Erythroblast (primary cell): ENCODE data around the gene BRPF1.

ENCODE experiments used
- DNase-seq, 2 experiments: peaks; one replicate each; lab custom pipeline; 2025; lab: John Stamatoyannopoulos, UW
- GATA1 ChIP-seq: IDR thresholded peaks from 2 replicates; pipeline ENCODE4 v1.6.1; 2011; ENCODE audit warnings: low read depth, mild to moderate bottlenecking, control low read depth, low read length, moderate library complexity
- POLR2A ChIP-seq: IDR thresholded peaks from 2 replicates; pipeline ENCODE4 v1.6.1; 2011; ENCODE audit warnings: mild to moderate bottlenecking, low read length

The BRPF1 gene

GRCh38 chr3:9732080-9732739 lies 675 bp downstream of the BRPF1 start:
- peak; percentile 58 to 72 for DNase-seq
- no peak for TF ChIP-seq POLR2A
- TF ChIP-seq GATA1, result no peak

DNA sequence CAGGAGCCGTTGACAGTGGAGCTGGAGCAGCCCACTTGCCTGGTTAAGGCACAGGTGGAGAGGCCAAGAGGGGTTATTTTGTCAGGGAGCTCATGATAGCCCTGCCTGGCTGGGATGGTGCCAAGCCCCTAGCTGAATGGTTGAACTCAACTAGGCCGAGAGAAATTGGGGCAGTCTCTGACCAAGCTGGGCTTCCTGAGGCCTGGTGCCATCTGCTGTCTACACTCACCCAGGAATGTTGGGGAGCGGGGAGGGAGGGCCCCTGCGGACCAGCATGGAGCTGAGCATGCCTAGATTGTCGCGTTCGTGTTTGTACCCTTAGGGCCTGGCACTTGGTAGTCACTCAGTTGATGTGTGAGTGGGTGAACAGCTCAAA lies 1.2 kb downstream of the BRPF1 start:
- TF ChIP-seq GATA1 (no peak), POLR2A (no peak)
- DNase-seq, result peak; percentile 52 to 54

GRCh38 chr3:9736831-9737230 lies 5.3 kb downstream of the BRPF1 start:
- DNase-seq, result peak; percentile 50 to 63
- no peak for TF ChIP-seq GATA1
- TF ChIP-seq POLR2A, result no peak

DNA sequence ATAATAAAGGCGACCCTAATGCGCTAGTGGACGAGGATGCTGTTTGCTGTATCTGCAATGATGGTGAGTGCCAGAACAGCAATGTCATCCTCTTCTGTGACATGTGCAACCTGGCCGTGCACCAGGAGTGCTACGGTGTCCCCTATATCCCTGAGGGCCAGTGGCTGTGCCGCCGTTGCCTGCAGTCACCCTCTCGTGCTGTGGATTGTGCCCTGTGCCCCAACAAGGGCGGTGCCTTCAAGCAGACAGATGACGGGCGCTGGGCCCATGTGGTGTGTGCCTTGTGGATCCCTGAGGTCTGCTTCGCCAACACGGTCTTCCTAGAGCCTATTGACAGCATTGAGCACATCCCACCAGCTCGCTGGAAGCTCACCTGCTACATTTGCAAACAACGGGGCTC lies 7.6 kb downstream of the BRPF1 start:
- DNase-seq, result no peak
- TF ChIP-seq GATA1, result no peak
- no peak for TF ChIP-seq POLR2A

- DNase-seq, result no peak
- TF ChIP-seq POLR2A (no peak), GATA1 (no peak)
Measured at GRCh38 chr3:9742560-9742959, 11.0 kb downstream of the BRPF1 start.

DNA sequence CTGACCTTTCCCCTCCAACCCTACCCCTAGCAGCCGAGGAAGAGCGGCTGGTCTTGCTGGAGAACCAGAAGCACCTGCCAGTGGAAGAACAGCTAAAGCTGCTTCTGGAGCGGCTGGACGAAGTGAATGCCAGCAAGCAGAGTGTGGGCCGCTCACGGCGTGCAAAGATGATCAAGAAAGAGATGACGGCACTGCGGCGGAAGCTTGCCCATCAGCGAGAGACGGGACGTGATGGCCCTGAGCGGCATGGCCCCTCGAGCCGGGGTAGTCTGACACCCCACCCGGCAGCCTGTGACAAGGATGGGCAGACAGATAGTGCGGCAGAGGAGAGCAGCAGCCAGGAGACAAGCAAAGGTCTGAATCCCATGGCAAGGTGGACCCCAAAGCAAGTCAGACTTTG lies 12.0 kb downstream of the BRPF1 start:
- DNase-seq, result no peak
- TF ChIP-seq GATA1 (no peak), POLR2A (no peak)

- no peak for TF ChIP-seq POLR2A
- TF ChIP-seq GATA1, result no peak
- no peak for DNase-seq
Measured at GRCh38 chr3:9744162-9744561, 12.6 kb downstream of the BRPF1 start.

- TF ChIP-seq GATA1, result no peak
- DNase-seq, result no peak
Measured at GRCh38 chr3:9745521-9745920, 14.0 kb downstream of the BRPF1 start.

DNA sequence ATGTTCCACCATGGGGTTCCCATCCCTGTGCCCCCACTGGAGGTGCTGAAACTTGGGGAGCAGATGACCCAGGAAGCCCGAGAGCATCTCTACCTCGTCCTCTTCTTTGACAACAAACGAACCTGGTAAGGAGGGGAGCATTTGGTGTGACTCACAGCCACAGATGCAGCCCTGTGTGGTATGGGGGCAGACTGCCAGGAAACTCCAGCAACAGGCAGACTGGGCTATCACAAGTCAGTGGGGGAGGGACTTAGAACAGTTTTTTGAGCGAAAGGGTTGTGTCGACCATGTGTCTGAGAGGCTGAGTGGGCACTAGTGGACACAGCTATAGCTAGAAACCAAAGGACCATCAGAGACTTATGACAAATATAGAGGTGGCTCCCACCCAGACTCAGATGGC lies 14.8 kb downstream of the BRPF1 start:
- DNase-seq, result no peak
- TF ChIP-seq POLR2A (no peak), GATA1 (no peak)

- no peak for TF ChIP-seq GATA1
- TF ChIP-seq POLR2A, result no peak
- no peak for DNase-seq
Measured at GRCh38 chr3:9747267-9747666, 15.7 kb downstream of the BRPF1 start.

DNA sequence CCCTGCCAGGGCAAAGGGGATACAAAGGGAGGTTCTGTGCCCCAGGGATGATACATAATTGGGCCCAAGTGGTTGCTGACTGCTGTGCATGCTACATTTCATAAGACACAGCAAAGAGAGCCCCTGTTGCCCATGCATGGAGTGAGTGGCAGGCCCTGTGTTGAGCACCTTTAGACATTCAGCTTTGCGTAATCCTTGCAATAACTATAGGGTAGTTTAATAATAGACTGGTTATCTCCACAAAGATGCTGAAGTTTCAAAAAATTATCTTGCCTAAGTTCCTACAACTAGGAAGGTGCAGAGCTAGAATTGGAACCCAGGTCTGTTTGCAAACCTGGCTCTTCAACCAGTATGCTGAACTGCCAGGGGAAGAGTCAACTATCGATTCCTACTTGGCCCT lies 16.5 kb downstream of the BRPF1 start:
- no peak for DNase-seq
- TF ChIP-seq GATA1, result no peak
- no peak for TF ChIP-seq POLR2A

GRCh38 chr3:9749296-9749644 lies 17.7 kb downstream of the BRPF1 start:
- DNase-seq, result no peak

DNA sequence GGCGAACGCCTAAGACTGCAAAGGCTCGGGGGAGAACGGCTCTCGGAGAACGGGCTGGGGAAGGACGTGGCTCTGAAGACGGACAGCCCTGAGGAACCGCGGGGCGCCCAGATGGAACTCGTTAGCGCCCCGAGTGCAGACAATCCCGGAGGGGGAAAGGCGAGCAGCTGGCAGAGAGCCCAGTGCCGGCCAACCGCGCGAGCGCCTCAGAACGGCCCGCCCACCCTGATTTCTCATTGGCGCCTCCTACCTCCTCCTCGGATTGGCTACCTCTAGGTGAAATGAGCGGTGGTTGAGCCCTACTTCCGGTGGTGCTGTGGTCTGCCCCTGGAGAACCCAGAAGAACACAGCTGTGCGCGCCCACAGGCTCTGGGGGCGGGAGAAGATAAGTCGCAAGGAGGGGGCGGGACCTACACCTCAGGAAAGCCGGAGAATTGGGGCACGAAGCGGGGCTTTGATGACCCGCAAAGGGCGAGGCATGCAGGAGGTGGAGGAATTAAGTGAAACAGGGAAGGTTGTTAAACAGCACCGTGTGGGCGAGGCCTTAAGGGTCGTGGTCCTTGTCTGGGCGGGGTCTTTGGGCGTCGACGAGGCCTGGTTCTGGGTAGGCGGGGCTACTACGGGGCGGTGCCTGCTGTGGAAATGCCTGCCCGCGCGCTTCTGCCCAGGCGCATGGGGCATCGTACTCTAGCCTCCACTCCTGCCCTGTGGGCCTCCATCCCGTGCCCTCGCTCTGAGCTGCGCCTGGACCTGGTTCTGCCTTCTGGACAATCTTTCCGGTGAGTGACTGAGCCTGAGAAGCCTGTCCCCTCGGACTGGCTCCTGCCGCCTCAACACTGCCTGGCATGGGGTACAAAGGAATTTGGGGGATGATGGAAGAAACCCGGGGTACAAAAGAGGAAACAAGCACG lies 18.4 kb downstream of the BRPF1 start, which contains the start of gene OGG1:
Gene OGG1, plus strand, starts transcription at position 308 of the 911 bp plus-strand sequence. Its CDS starts 335 bp downstream, at position 643.
- peak; percentile 98 to 99 for DNase-seq
- TF ChIP-seq POLR2A, result peak; percentile 71
- no peak for TF ChIP-seq GATA1

More at GRCh38 chr3:9749296-9749644, 17.7 kb downstream of the BRPF1 start:
- no peak for TF ChIP-seq POLR2A
- TF ChIP-seq GATA1, result no peak

DNA sequence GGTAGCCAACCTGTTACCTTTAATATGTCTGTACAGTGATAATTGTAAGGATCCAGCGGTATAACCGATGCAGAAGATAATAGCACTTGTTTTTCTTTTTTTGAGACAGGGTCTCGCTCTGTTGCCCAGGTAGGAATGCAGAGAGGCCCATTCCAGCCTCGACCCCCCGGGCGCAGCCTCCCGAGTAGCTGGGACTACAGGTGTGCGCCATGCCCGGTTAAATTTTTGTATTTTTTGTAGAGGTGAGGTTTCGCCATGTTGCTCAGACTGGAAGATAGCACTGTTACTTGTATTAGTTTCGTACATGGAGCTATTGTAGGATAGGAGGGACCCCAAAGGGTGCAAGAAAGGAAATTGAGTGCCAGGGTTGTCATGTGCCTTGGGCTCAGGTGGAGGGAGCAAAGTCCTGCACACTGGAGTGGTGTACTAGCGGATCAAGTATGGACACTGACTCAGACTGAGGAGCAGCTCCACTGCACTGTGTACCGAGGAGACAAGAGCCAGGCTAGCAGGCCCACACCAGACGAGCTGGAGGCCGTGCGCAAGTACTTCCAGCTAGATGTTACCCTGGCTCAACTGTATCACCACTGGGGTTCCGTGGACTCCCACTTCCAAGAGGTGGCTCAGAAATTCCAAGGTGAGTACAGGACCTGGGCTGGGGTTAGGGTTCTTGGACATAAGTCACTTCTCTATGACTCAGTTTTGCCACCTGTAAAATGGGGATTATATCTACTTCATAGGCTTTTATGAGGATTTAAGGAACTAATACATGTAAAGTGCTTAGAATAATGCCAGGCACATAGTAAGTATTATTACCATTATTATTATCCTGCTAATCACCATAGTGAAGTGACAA lies 19.2 kb downstream of the BRPF1 start:
- TF ChIP-seq POLR2A, result no peak
- TF ChIP-seq GATA1, result no peak
- DNase-seq, result peak; percentile 39 to 46
